HUES6 (cell line): Measurements from ENCODE around the gene CRIP2.
A peak's percentile ranks its signal among the peaks of the same experiment; 100 is the strongest.

Experiments used
- H3K27ac ChIP-seq: 2 replicates; pipeline ENCODE4 v1.7.0; 2013; ENCODE audit warnings: low read depth, mild to moderate bottlenecking, low read length, inconsistent platforms
- H3K27me3 ChIP-seq: 2 replicates; pipeline ENCODE4 v1.6.1; 2013; ENCODE audit warnings: low read length; ENCODE audit not compliant: control insufficient read depth, insufficient read depth
- H3K36me3 ChIP-seq: 2 replicates; pipeline ENCODE4 v1.6.1; 2013; ENCODE audit warnings: low read length; ENCODE audit not compliant: control insufficient read depth, insufficient read depth
- H3K4me1 ChIP-seq: 2 replicates; pipeline ENCODE4 v1.6.1; 2013; ENCODE audit warnings: low read length; ENCODE audit not compliant: control insufficient read depth, insufficient read depth
- H3K4me3 ChIP-seq: 2 replicates; pipeline ENCODE4 v1.5.1; 2013; ENCODE audit warnings: low read depth, low read length
- H3K9ac ChIP-seq: one replicate; pipeline ENCODE4 v1.6.1; 2013; ENCODE audit warnings: mild to moderate bottlenecking, low read length
- H3K9me3 ChIP-seq: 2 replicates; pipeline ENCODE4 v1.6.1; 2013; ENCODE audit warnings: low read depth, low read length; ENCODE audit not compliant: control insufficient read depth, insufficient read depth

CRIP2 gene

DNA sequence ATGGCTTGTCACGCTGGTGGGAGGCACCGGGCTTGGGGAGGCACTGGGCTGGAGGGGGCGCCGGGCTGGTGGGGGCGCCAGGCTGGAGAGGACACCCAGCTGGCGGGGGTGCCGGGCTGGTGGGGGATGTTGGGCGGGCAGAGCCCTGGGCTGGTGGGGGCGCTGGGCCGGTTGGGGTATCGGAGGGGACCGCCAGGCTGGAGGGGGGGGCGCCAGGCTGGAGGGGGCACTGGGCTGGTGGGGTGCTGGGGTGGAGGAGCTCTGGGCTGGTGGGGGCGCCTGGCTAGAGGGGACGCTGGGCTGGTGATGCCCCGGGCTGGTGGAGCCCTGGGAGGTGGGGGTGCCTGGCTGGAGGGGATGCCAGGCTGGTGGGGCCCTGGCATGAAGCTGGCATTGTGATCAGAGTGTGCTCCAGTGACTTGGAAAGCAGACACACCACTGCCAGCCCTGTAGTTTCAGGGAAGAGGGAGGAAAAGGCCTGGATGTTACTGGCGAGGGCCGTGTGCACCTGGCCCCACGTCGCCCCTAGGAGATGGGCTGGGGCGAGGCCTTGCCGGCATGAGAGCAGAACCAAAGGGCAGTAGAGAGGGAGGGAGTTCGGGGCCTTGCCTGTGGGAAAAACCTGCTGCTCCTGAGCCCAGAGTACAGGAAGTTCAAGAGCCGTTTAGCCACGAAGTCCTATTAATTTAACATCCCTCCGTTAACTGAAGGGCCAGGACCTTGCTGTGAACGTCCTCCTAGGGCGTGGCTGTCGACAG is 29.5 kb downstream of the CRIP2 start:
- Histone ChIP-seq H3K9ac (no peak overlapping the region), H3K4me3 (no peak overlapping the region), H3K4me1 (peaks cover 4% of the 10 kb centered on the region; the same call in 1 of the 2 replicates), H3K36me3 (no peaks in the 10 kb centered on the region), H3K9me3 (no peaks in the 10 kb centered on the region; the same call in 1 of the 2 replicates), H3K27me3 (peaks cover 7% of the 10 kb centered on the region; the same call in 1 of the 2 replicates), H3K27ac (no peak overlapping the region)

DNA sequence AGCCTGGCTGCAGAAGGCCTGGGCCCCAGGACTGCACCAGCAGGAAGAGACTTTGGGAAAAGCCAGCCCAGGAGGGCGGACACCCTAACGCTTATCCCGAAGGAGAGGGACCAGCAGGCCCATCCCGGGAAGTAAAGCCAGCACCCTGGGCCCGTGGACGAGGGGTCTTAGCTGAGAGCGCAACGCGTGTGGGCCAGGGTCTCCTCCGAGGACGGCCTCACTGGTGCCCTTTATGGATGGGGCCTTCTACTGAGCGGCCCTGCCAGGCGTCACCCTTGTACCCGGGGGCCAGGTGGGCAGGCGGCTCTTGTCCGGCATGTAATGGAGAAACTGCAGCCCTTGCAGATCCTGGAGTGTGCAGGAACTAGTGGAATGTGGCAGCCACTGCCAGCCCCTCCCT is 30.5 kb downstream of the CRIP2 start:
- Histone ChIP-seq H3K27ac (no peak overlapping the region), H3K4me3 (no peak overlapping the region), H3K9ac (no peak overlapping the region), H3K4me1 (peaks cover 3% of the 10 kb centered on the region; the same call in 1 of the 2 replicates), H3K36me3 (no peaks in the 10 kb centered on the region), H3K27me3 (peaks cover 7% of the 10 kb centered on the region; the same call in 1 of the 2 replicates), H3K9me3 (no peaks in the 10 kb centered on the region; the same call in 1 of the 2 replicates)

DNA sequence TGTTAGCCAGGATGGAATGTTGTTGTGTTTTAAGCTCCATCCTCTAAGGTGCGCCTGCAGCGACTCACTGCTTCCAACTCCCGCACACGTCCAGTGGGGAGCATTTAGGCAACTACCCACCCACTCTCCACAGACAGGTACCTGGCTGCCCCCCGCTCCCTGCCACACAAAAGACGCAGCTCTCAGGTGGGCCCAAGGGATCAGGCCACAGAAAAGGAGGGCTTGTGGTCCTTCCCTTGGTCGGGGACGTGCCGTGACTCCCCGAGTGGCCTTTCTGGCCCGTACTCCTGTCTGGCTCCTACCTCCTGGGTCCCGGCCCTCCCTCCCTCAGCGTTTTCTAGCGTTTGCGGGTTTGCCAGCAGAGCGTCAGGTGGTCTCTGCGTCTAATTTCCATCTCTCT is 32.6 kb downstream of the CRIP2 start:
- Histone ChIP-seq H3K4me3 (no peak overlapping the region), H3K9ac (no peak overlapping the region), H3K4me1 (no peaks in the 10 kb centered on the region), H3K36me3 (no peaks in the 10 kb centered on the region), H3K27me3 (peaks cover 21% of the 10 kb centered on the region; the same call in 1 of the 2 replicates), H3K9me3 (no peaks in the 10 kb centered on the region; the same call in 1 of the 2 replicates), H3K27ac (no peak overlapping the region)

DNA sequence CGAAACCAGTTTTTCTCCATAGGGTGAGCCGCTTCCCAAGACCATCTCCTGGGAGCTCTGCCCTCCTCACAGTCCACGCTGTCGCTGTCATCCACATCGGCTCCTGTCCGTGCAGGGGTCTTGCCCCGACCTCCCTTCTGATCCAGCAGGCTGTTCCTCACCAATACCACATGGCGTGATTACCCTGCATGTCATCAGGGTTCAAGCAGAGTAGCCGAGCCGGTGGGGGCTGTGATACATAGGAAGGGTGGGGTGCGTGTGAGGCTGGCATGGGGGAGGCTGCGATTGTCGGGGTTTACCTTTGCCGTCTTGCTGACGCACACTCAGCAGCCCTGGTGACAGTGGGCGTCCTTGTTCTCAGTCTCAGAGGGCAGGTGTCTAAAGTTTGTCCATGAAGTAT is 33.4 kb downstream of the CRIP2 start:
- Histone ChIP-seq H3K4me1 (no peaks in the 10 kb centered on the region), H3K36me3 (no peaks in the 10 kb centered on the region), H3K9ac (no peak overlapping the region), H3K9me3 (no peaks in the 10 kb centered on the region; the same call in 1 of the 2 replicates), H3K4me3 (no peak overlapping the region), H3K27ac (no peak overlapping the region), H3K27me3 (peaks cover 25% of the 10 kb centered on the region; the same call in 1 of the 2 replicates)

DNA sequence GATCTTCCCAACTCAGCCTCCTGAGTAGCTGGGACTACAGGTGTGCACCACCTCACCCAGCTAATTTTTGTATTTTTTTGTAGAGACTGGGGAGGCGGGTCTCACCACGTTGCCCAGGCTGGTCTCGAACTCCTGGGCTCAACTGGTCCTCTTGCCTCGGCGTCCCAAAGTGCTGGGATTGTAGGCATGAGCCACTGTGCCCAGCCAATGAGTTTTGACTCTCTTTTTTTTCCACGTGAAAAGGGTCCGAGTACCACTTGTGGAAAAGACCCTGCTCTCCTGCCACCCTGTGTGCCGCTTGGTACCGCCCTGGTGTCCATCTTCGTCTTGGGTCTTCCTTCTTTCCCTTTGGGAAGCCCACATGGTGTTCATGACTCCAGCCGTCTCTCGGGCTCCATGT is 34.0 kb downstream of the CRIP2 start:
- H3K9ac ChIP-seq, result no peak overlapping the region
- no peaks in the 10 kb centered on the region for H3K36me3 ChIP-seq
- no peaks in the 10 kb centered on the region; the same call in 1 of the 2 replicates for H3K9me3 ChIP-seq
- H3K4me3 ChIP-seq, result no peak overlapping the region
- no peaks in the 10 kb centered on the region for H3K4me1 ChIP-seq
- H3K27me3 ChIP-seq, result peaks cover 25% of the 10 kb centered on the region; the same call in 1 of the 2 replicates
- no peak overlapping the region for H3K27ac ChIP-seq

DNA sequence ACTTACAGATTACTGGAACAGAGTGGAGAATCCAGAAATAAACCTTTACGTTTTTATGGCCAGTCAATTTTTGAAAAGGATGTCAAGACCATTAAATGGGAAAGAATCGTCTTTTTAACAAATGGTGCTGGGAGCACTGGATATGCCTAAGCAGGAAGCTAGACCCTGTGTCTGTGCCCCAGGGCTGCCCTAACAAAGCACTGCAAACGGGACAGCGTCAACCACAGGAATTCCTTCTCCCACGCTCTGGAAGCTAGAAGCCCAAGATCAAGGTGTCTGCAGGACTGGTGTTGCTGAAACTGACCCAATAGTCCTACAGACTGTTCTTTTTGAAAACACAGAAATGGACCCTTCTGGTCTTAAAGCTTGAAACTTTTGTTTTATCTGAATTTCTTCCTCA is 42.5 kb downstream of the CRIP2 start:
- no peaks in the 10 kb centered on the region for H3K4me1 ChIP-seq
- no peak overlapping the region for H3K27ac ChIP-seq
- H3K4me3 ChIP-seq, result no peak overlapping the region
- H3K9me3 ChIP-seq, result peaks cover 5% of the 10 kb centered on the region; the same call in 1 of the 2 replicates
- H3K36me3 ChIP-seq, result no peaks in the 10 kb centered on the region
- H3K27me3 ChIP-seq, result peaks cover 17% of the 10 kb centered on the region; the same call in 1 of the 2 replicates
- H3K9ac ChIP-seq, result no peak overlapping the region

DNA sequence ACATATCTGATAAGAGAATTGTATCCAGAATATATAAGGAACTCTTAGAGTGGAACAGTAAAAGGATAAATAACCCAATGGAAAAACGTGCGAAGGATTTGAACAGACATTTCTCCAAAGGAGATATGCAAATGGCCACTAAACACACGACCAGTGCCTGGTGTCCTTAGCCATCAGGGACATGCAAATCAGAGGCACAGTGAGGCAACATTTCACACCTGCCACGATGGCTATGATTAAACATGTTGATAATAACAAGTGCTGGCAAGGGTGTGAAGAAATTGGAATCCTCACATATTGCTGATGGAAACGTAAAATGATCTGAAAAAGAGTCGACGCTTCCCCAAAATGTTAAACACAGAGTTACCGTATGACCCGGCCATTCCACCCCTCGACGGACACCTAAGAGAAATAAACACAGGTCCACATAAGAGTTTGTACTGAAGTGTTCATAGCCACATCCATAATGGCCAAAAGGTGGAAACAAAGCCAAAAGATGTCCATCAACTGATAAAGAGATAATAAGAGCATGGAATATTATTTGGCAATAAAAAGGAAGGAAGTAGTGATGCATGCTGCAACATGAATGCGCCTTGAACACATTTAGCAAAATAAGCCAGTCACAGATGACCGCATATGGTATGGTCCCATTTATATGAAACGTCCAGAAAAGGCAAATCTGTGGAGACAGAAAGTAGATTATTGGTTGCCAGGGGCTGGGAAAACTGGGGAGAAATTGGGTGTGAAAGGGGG is 45.5 kb downstream of the CRIP2 start:
- peaks cover 22% of the 10 kb centered on the region for H3K27me3 ChIP-seq
- no peak overlapping the region for H3K27ac ChIP-seq
- no peak overlapping the region for H3K9ac ChIP-seq
- no peak overlapping the region for H3K4me3 ChIP-seq
- H3K4me1 ChIP-seq, result no peaks in the 10 kb centered on the region
- peaks cover 5% of the 10 kb centered on the region; the same call in 1 of the 2 replicates for H3K9me3 ChIP-seq
- no peaks in the 10 kb centered on the region for H3K36me3 ChIP-seq

DNA sequence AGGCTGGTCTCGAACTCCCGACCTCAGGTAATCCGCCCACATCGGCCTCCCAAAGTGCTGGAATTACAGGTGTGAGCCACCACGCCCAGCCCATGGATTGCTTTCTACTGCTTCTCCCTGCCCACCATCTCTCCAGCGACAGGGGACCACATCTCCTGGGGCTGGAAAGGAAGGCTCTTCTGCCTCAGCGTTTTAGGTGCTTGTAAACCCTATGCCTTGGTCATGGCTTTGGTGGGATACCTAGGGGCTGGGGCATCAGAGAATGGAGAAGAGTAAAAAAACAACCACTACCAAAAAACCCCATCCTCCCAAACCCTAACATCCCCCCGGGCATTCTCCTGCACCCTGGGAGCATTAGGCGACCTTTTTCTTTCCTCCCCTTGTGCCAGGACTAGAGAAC is 50.7 kb downstream of the CRIP2 start:
- H3K27ac ChIP-seq, result no peak overlapping the region
- H3K27me3 ChIP-seq, result peaks cover 52% of the 10 kb centered on the region
- H3K36me3 ChIP-seq, result no peaks in the 10 kb centered on the region
- H3K4me3 ChIP-seq, result peak overlapping the region; percentile 61; the same call in 1 of the 2 replicates
- H3K4me1 ChIP-seq, result peaks cover 4% of the 10 kb centered on the region; the same call in 1 of the 2 replicates
- peaks cover 6% of the 10 kb centered on the region; the same call in 1 of the 2 replicates for H3K9me3 ChIP-seq
- H3K9ac ChIP-seq, result no peak overlapping the region

DNA sequence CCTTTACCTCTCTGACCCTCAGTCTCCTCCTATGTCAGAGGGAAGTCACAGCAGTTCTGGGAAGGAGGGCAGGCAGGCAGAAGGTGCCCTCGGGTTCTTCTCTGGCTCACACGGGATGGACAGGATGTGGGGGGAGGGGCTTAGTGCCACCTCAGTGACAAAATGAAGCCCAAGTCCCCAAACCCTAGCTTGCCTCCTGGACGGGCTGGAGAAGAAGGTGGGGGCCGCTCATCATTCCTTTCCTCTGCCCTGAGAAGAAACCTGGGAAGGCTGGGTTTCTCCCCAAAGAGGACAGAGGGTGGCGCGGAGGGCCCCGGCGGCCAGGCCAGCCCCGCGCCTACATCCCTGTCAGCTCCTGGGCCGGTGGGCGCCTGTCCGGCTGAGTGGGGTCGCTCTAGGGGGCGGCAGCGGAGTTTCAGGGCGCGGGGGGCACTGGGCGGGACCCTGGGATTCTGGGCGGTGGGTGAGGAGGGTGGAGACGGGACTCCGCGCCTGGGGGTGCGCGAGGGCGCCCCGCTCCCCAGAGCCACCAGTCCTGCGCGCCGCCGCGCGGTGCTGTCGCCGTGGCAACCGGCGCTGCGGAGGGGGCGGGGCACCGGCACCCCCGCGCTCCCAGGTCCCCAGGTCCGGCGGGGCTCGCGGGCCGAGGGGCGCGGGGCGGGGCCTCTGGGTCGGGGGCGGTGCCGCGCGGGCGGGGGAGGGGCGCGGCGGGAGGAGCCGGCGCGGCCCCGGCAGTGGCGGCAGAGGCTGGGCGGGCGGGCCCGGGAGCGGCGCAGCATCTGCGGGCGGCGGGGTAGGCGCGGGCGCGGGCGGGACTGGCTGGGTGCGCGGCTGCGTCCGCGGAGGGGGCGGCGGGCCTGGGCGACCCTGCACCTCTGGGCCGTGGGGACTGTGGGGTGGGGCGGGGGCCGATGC is 51.5 kb downstream of the CRIP2 start, which contains the start of gene TMEM121:
Gene TMEM121 (plus strand): TSS at position 723 of the 915 bp plus-strand sequence. CDS start 2,252 bp downstream, outside the sequence.
- H3K4me1 ChIP-seq, result peaks cover 4% of the 10 kb centered on the region; the same call in 1 of the 2 replicates
- peak within 1 kb of the TSS; percentile 61 for H3K4me3 ChIP-seq
- peak within 1 kb of the TSS; percentile 58 for H3K9ac ChIP-seq
- H3K36me3 ChIP-seq, result no peaks in the 10 kb centered on the region
- no peak within 1 kb of the TSS for H3K27ac ChIP-seq
- H3K27me3 ChIP-seq, result peaks cover 52% of the 10 kb centered on the region
- H3K9me3 ChIP-seq, result peaks cover 8% of the 10 kb centered on the region; the same call in 1 of the 2 replicates

DNA sequence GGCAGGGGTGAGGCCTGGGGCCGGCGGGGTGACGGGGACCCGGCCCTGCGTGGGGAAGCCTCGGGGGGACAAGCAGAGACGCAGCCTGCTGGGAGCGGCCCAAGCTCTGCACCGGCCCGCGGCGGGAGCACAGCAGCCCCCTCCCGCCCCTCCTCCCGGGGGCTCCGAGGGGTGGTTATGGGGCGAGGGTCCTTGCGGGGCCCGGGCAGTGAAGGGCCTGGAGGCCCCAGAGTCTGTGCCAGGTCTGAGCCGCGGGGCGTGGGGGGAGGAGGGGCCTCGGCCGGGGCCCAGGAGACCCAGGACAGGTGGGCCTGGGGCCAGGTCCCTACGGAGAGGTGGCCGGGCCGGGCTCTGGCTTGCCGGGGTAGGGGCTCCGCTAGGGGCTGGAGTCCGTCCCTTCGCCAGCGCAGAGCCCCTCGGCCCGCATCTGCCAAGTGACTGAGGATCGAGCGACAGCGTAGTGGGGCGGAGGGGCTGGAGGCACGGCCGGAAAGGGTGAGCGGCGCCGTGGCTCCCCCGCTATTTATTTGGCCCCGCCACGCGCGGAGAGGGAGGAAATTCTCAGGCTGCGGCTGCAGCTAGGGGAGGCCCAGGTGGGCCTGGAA is 52.3 kb downstream of the CRIP2 start:
- Histone ChIP-seq H3K27ac (no peak overlapping the region), H3K4me1 (peaks cover 4% of the 10 kb centered on the region; the same call in 1 of the 2 replicates), H3K36me3 (no peaks in the 10 kb centered on the region), H3K9ac (peak overlapping the region; percentile 58), H3K9me3 (peaks cover 8% of the 10 kb centered on the region; the same call in 1 of the 2 replicates), H3K27me3 (peaks cover 48% of the 10 kb centered on the region), H3K4me3 (peak overlapping the region; percentile 50)
